Measurements from ENCODE around the gene PLGLB1. TPM values are rescaled to one million over a fixed set of nuclear protein-coding genes. Genes with fewer than 3 reads are reported as not detected.
"Not testable (repeated sequence)": the region's sequence is repeated elsewhere in the genome, so short reads cannot be mapped to it uniquely, and the experiment has no call there.

Gene PLGLB1
- total RNA-seq, 1 donor from 2014 or later: 0.38 TPM

GRCh38 chr2:87019053-87019452, 2.6 kb downstream of the PLGLB1 start:
- DNase-seq (ENCODE audit: low read depth); H3K4me3 ChIP-seq (ENCODE audit: low read depth, low read length); H3K36me3 ChIP-seq (ENCODE audit: control insufficient read depth, insufficient read depth, low read length); H3K27me3 ChIP-seq (ENCODE audit: control insufficient read depth, insufficient read depth, low read length): not testable (repeated sequence)

GRCh38 chr2:87014489-87015169, 7.0 kb downstream of the PLGLB1 start:
- H3K27me3 ChIP-seq (ENCODE audit: control insufficient read depth, insufficient read depth, low read length); H3K4me3 ChIP-seq (ENCODE audit: low read depth, low read length); H3K36me3 ChIP-seq (ENCODE audit: control insufficient read depth, insufficient read depth, low read length); DNase-seq (ENCODE audit: low read depth): not testable (repeated sequence)

- H3K4me3 ChIP-seq (ENCODE audit: low read depth, low read length); DNase-seq (ENCODE audit: low read depth); H3K36me3 ChIP-seq (ENCODE audit: control insufficient read depth, insufficient read depth, low read length); H3K27me3 ChIP-seq (ENCODE audit: control insufficient read depth, insufficient read depth, low read length): not testable (repeated sequence)
Measured at GRCh38 chr2:87004398-87004797, 17.2 kb downstream of the PLGLB1 start.

Other genes with a start within 250 kb of the PLGLB1 start
- 0.14 and 1.5 TPM in 2 replicates for gene CD8A, start 230.9 kb downstream of the PLGLB1 start, total RNA-seq
- gene CD8B, start 160.0 kb downstream of the PLGLB1 start, total RNA-seq: 2.0 and 3.8 TPM in 2 replicates
- gene RGPD1, start 79.7 kb downstream of the PLGLB1 start, total RNA-seq: 0.14 and 0.79 TPM in 2 replicates

Data from kidney epithelial cell (primary cell).